Fibroblast of upper back skin (primary cell): Measurements from ENCODE around the gene LRMDA.
A peak's percentile ranks its signal among the peaks of the same experiment; 100 is the strongest.

Experiments
- DNase-seq: peaks from one replicate; pipeline ENCODE4 v3.0.0-alpha.2; 2013

The LRMDA gene

GRCh38 chr10:76017733-76018433 is 586.5 kb downstream of the LRMDA start:
- DNase-seq = no peak

DNA sequence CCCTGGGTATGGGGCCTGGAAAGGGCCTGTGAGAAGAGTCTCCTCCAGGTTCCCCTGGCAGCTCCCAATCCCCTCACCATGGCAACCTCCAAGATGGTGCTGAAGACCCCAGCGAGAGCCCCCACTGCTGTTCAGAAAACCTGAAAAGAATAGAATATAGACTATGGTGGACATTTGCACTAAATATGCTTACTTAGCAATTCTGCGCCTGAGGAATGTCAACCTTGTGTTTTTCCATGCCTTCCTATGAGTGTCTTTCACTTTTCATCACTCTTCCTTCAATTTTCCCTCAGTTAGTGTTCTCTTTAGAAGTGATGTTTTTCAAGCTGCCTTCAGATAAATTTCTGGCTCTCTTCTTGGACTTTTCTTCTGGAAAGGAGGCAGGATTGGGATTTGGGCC is 589.2 kb downstream of the LRMDA start:
- DNase-seq = no peak

DNA sequence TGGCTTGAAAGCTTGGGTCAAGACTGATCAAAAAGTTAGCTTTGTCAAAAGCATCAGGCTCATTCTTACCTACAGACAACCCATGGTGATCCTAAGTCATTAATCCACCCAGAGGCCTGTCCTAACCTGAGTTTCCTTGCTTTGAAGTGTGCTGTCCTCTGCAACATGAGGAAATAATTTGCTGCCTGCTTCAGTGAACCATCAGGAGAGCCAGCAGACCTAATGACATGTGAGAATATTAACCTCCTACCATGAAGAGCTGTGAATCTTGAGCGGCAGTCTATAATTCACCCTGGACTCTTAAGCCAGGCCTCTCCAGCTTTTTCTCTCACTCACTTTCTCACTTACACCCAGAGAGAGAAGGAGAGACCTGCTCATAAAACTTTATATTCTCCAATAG is 590.0 kb downstream of the LRMDA start:
- DNase-seq = no peak

GRCh38 chr10:76022366-76022765 is 590.9 kb downstream of the LRMDA start:
- no peak for DNase-seq

DNA sequence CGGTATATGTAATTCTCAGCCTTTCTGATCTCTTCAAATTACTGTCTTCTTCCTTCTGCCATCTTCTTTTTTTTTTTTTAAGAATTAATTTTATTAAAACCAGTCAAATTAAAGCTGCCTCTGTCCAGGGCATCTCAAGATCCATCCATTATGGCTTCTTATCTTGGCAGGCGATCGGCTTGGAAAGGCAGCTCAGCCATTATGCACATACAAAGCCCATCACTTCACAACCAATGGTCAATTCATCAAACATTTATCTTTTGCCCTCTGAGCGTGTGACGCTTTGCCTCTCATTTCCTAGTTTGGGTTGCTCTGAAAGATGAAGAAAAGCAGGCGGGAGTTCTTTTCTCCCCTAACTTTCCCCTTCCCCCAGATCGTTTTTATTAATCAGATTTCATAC is 591.6 kb downstream of the LRMDA start:
- DNase-seq = no peak

DNA sequence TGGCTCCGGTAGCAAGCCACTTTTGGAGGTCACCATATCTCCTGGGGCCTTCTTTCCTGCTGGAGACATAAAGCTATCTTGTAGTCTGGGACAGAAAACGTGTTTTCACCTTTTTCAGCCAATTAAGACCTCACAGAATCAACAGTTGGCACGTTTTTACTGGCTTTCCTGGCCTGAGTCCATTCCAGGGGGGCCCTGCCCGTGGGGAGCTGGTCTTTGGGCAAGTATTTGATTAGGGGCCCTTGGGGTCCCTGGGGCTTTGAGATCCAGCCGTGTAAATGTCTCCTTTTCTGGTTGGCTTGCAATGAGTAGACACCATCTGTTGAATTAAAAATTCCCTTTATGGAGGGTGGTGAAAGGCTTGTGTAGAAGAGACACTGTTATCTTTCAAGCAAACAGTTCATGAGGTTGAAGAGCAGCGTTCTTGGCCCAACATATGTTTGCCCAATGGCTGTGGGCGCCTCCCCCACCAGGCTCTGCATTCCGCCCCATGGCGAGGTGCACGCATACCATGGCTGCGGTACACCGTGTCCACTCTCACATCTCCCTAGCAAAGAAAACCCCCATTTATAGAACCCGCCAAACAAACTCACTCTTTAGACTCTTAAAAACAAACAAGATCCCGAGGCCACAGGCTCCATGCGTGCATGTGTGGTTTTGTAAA is 593.2 kb downstream of the LRMDA start:
- DNase-seq = no peak

- DNase-seq = no peak
These were observed 593.7 kb downstream of the LRMDA start for GRCh38 chr10:76025124-76025477.

- DNase-seq = no peak
These were observed 594.9 kb downstream of the LRMDA start for GRCh38 chr10:76026176-76026771.

- no peak for DNase-seq
These were observed 595.5 kb downstream of the LRMDA start for GRCh38 chr10:76026905-76027304.

DNA sequence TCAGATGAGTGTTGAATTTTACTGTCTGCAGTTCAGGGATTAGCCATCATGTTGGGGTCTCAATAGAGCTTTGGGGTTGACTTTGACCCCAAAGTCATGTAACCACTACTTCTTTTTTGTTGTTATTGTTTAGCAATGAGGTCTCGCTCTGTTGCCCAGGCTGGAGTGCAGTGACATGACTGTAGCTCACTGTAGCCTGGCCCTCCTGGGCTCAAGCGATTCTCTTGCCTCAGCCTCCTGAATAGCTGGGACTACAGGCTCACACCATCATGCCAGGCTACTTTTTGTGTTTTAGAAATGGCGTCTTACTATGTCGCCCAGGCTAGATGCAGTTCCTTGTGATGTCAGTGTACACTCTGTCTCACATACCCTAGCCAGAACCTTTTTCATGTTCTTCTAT is 598.4 kb downstream of the LRMDA start:
- no peak for DNase-seq

- DNase-seq = no peak
These were observed 599.7 kb downstream of the LRMDA start for GRCh38 chr10:76031099-76031498.

DNA sequence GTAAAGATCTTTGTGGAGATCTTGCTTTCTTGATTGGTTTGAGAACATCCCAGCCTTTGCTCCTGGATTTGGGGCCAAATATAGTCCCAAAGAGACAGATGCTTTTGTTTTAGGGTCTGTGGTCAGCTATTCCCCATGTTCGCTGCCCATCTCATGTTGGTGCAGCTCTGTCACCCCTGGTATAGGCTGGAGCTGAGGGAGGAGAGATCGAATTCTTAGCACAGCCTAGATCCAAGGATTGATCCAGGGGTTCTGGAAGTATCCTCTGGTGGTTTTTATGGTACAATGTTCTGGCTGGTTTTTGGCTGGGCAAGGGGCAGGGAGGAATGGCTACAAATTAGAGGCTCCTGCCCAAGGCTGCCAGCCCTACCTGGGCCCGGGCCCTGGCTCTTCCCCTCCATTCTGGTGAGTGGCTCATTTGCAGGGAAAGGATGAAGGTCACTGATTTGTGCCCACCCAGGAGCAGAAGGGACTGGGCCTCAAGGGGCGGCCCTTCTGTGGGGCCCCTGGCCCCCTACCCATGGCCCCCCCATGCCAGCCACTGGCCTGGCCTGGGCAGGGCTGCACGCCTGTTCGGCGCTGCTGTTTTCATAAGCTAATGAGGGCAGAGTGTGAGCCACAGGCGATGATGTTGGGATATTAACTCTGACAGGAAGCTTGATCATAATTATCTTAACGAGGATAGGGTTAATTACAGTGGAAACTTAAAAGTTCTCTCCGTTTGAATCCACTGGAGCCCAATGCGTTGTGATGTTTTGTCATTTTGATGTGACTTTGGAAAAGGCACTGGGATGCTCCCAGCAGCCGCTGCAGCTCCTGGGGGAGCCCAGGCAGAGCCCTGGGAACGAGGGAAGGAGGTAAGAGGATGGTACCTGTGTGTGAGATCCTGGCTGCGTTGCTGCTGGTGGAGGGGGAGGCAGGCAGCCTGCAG is 600.6 kb downstream of the LRMDA start:
- DNase-seq = no peak

GRCh38 chr10:76032700-76033039 is 601.2 kb downstream of the LRMDA start:
- no peak for DNase-seq

DNA sequence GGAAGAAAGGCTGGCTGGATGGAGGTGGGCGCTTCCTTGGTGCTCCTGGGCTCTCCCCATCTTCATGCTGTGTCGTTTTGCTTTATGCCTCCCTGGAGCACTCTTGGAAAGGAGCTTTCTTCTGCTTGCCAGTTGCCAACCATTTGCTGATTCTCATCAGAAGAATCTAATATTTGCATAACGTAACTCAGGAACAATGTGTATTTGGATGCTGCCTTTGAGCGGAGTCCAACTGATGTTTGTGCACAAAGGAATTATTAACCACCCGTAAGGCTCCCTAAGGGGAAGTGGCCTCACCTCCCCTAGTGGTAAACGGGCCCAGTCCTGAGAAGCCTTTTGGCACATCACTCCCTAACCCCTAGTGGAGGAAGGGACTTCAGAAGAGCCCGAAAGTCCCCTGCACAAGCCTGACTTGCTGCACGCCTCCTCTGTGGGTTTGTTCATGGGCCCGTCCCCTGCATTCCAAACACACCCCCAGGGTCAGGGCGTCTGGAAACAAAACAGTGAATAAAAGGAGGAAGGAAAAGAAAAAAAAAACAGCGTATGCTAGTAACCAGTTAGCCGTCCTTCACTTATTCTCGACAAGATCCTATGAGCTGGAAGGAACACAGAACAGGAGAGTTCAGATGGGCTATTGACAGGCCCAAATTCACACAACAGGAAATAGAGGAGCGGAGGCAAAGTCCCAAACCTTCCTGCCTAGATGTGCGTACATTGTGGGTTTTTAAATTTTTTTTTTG is 602.2 kb downstream of the LRMDA start:
- peak; percentile 78 for DNase-seq

- peak; percentile 18 for DNase-seq
These were observed 603.2 kb downstream of the LRMDA start for GRCh38 chr10:76034353-76035205.

GRCh38 chr10:76035206-76036110 is 604.0 kb downstream of the LRMDA start:
- no peak for DNase-seq

DNA sequence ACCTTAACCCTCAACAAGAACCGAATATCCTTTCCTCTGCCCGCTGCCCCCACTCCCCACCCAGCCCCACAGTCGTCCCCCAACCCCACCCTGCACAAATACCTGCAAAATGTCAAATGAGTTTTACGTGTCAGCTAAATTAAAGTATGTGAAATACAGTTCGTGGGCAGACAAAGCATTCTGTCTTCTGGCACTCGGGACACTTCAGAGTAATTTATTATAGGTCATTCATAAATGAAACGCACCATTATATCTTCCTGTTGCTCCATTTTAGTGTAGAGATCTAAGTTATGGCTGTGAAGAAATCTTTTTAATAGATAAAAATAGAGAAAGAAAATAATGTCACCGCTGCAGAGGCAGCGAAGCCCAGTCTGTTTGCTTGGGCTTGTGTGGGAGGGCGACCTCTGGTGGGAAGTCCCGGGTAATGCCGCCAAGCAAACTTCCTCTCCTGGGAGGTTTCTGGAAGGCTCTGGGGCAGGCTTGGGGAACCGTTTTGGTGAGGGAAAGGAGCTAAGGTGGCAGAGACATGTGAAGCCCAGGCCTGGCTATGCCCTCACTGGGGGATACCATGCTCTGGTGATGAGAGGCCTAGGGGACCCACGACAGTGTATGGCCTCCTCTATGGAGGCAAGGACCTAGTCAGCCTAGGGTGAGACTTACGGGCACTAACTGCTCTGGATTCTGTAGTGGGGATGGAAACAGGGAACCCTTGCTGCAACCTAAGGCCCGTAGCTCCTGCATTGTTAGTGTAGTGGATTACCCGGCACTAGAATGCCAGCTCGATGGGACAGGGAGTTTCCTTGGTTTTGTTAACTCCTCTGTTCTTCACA is 604.9 kb downstream of the LRMDA start:
- DNase-seq = peak; percentile 67

DNA sequence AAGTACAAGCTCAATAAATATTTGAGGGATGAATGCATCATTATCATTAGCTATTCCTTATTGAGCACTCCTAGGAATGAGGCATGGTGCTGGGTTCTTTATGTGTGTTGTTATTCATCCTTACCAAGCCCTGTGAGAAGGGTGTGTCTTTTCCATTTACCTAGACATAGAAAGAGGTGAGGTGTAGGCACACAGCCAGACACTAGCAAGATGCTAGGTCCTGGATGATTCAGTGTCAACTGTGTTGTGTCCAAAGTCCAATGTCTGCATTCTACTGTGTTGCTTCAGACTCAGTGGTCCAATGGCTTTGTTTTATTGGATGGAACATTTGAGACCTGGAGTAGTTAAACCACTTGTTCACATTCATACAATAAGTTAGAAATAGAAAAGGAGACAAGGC is 605.5 kb downstream of the LRMDA start:
- DNase-seq = no peak

- peak; percentile 75 for DNase-seq
These were observed 606.2 kb downstream of the LRMDA start for GRCh38 chr10:76037531-76038155.
